H4 (cell line): ENCODE measurements around the gene TRAPPC2. TPM values are rescaled to one million over a fixed set of nuclear protein-coding genes. Genes with fewer than 3 reads are reported as not detected.

Experiments used
- DNase-seq: peaks from one replicate; pipeline ENCODE4 v3.0.0-alpha.2; 2015; ENCODE audit warnings: low spot score
- total RNA-seq: library from RNA; depleted of rRNA; stranded (reverse); fragments of >200 nt; shearing (Covaris generic); gene quantifications from 2 replicates; pipeline ENCODE4 v1.2.3, GENCODE V29; 2014; rRNA removed

The TRAPPC2 gene
- 9.7 and 13.0 TPM in 2 replicates for total RNA-seq

GRCh38 chrX:13734278-13735172 lies at the start of gene TRAPPC2, which contains the start of gene OFD1:
TSS of gene TRAPPC2 (minus strand) at chrX:13734620. CDS start at chrX:13719963, 14,657 bp downstream.
TSS of gene OFD1 (plus strand) at chrX:13734748. CDS start at chrX:13735072, 324 bp downstream.
- peak; percentile 95 for DNase-seq

GRCh38 chrX:13780868-13781427 lies 46.5 kb upstream of the TRAPPC2 start:
- no peak for DNase-seq

GRCh38 chrX:13778916-13779315 lies 44.5 kb upstream of the TRAPPC2 start:
- DNase-seq: peak; percentile 21

GRCh38 chrX:13776387-13776786 lies 42.0 kb upstream of the TRAPPC2 start:
- no peak for DNase-seq

- DNase-seq: no peak
These were observed 41.4 kb upstream of the TRAPPC2 start for GRCh38 chrX:13775837-13776236.

- no peak for DNase-seq
These were observed 40.3 kb upstream of the TRAPPC2 start for GRCh38 chrX:13774696-13775095.

- DNase-seq: no peak
These were observed 35.7 kb upstream of the TRAPPC2 start for GRCh38 chrX:13770013-13770535.

GRCh38 chrX:13768939-13769338 lies 34.5 kb upstream of the TRAPPC2 start:
- no peak for DNase-seq

GRCh38 chrX:13764765-13765164 lies 30.3 kb upstream of the TRAPPC2 start:
- DNase-seq: no peak

GRCh38 chrX:13764281-13764680 lies 29.9 kb upstream of the TRAPPC2 start:
- DNase-seq: no peak

- no peak for DNase-seq
These were observed 29.1 kb upstream of the TRAPPC2 start for GRCh38 chrX:13763489-13763888.

- DNase-seq: no peak
These were observed 27.4 kb upstream of the TRAPPC2 start for GRCh38 chrX:13761606-13762414.

- DNase-seq: no peak
These were observed 26.0 kb upstream of the TRAPPC2 start for GRCh38 chrX:13760426-13760825.

- DNase-seq: no peak
These were observed 24.8 kb upstream of the TRAPPC2 start for GRCh38 chrX:13759152-13759718.

GRCh38 chrX:13756381-13756780 lies 22.0 kb upstream of the TRAPPC2 start:
- DNase-seq: no peak

GRCh38 chrX:13755254-13755653 lies 20.8 kb upstream of the TRAPPC2 start:
- DNase-seq: no peak

- DNase-seq: no peak
These were observed 20.3 kb upstream of the TRAPPC2 start for GRCh38 chrX:13754765-13755164.

- no peak for DNase-seq
These were observed 18.2 kb upstream of the TRAPPC2 start for GRCh38 chrX:13752646-13753045.

- no peak for DNase-seq
These were observed 17.7 kb upstream of the TRAPPC2 start for GRCh38 chrX:13752141-13752540.

GRCh38 chrX:13750812-13751211 lies 16.4 kb upstream of the TRAPPC2 start:
- DNase-seq: no peak

GRCh38 chrX:13750204-13750603 lies 15.8 kb upstream of the TRAPPC2 start:
- DNase-seq: peak; percentile 44

- DNase-seq: no peak
These were observed 14.1 kb upstream of the TRAPPC2 start for GRCh38 chrX:13748486-13748885.
